HCT116 (cell line): ENCODE results near the gene POLE. TPM values are rescaled to one million over a fixed set of nuclear protein-coding genes. Genes with fewer than 3 reads are reported as not detected.
A peak's percentile ranks its signal among the peaks of the same experiment; 100 is the strongest.

ENCODE experiments used
- ATAC-seq: fragments of 200-7000 bp; cut with Tn5 transposase; 2 replicates; pipeline ENCODE4 v1.9.1; 2020; ENCODE audit warnings: mild to moderate bottlenecking, moderate library complexity
- BruUV-seq: library from RNA; stranded (reverse); fragments of 400-500 nt; replicated peaks from 2 replicates; lab custom pipeline; 2021; lab: Mats Ljungman, UMichigan
- CTCF ChIA-PET: fragments of 300-600 bp; sonication (Branson Sonifier 250); formaldehyde crosslinking; loops from one replicate; lab custom pipeline; 2021; ENCODE audit warnings: antibody characterized with exemption; lab: Charles Lee
- POLR2A ChIA-PET: fragments of 300-600, 350-600 bp; sonication (Branson Sonifier 250); formaldehyde crosslinking; loops from one replicate; lab custom pipeline; 2021; ENCODE audit warnings: antibody characterized with exemption; lab: Charles Lee
- RAD21 ChIA-PET, 2 experiments: fragments of 300-600 bp; sonication (Branson Sonifier 250); formaldehyde crosslinking; loops; one replicate each; lab custom pipeline; 2023; ENCODE audit warnings: low total read pairs in 2 of 2; ENCODE audit not compliant: uncharacterized antibody in 2 of 2, unreplicated experiment in 2 of 2, low non-redundant PET in 1 of 2; lab: Charles Lee
- DNase-seq: peaks from one replicate; pipeline ENCODE4 v3.0.0-alpha.2; 2010; ENCODE audit warnings: low read depth, low spot score
- H2AFZ ChIP-seq: fragments of 200-600 bp; shearing (Covaris generic), sonication (generic); 2 replicates; pipeline ENCODE4 v1.6.1; 2017; ENCODE audit warnings: low read depth, mixed run types, mixed read lengths, antibody characterized with exemption, low read length; ENCODE audit not compliant: poor library complexity, severe bottlenecking
- H3K27ac ChIP-seq: 2 replicates; pipeline ENCODE4 v1.5.1; 2012; ENCODE audit warnings: low read depth, low read length
- H3K27me3 ChIP-seq: fragments of 200-600 bp; sonication (generic); 2 replicates; pipeline ENCODE4 v1.6.1; 2016; ENCODE audit warnings: mixed run types, low read length, mixed read lengths; ENCODE audit not compliant: insufficient read depth
- H3K36me3 ChIP-seq, 2 experiments: fragments of 200-500 bp in 1 of 2; fragments of 200-600 bp in 1 of 2; sonication (Bioruptor generic) in 1 of 2; sonication (generic) in 1 of 2; 2 replicates each; pipeline versions ENCODE4 v1.5.1 to v1.6.1; 2014 to 2016; ENCODE audit warnings: low read length in 2 of 2, inconsistent platforms in 1 of 2, mixed read lengths in 1 of 2, mixed run types in 1 of 2; ENCODE audit not compliant: insufficient read depth in 2 of 2, control insufficient read depth in 1 of 2
- H3K4me1 ChIP-seq, 2 experiments: fragments of 200-600 bp in 1 of 2; sonication (generic) in 1 of 2; 2 replicates each; pipeline versions ENCODE4 v1.5.1 to v1.6.1; 2012 to 2017; ENCODE audit warnings: low read length in 2 of 2, inconsistent platforms in 1 of 2, mild to moderate bottlenecking in 1 of 2, mixed read lengths in 1 of 2, mixed run types in 1 of 2, moderate library complexity in 1 of 2; ENCODE audit not compliant: insufficient read depth in 2 of 2, control insufficient read depth in 1 of 2
- H3K4me2 ChIP-seq: fragments of 200-600 bp; sonication (generic); 2 replicates; pipeline ENCODE4 v1.6.1; 2017; ENCODE audit warnings: mixed run types, low read length, mixed read lengths
- H3K4me3 ChIP-seq, 2 experiments: fragments of 200-600 bp in 1 of 2; sonication (generic) in 1 of 2; replicated peaks in 1 of 2; 2 replicates each; pipeline ENCODE4 v1.5.1; 2011 to 2016; ENCODE audit warnings: low read length in 2 of 2, control low read depth in 1 of 2, low read depth in 1 of 2, mild to moderate bottlenecking in 1 of 2, mixed read lengths in 1 of 2, mixed run types in 1 of 2
- H3K79me2 ChIP-seq: fragments of 200-600 bp; sonication (generic); 2 replicates; pipeline ENCODE4 v1.6.1; 2017; ENCODE audit warnings: mild to moderate bottlenecking, mixed run types, low read length, moderate library complexity, mixed read lengths; ENCODE audit not compliant: insufficient read depth
- H3K9ac ChIP-seq: fragments of 200-600 bp; sonication (generic); 2 replicates; pipeline ENCODE4 v1.6.1; 2016; ENCODE audit warnings: low read length, mixed read lengths
- H3K9me2 ChIP-seq: fragments of 200-600 bp; sonication (generic), shearing (Covaris generic); 2 replicates; pipeline ENCODE4 v1.6.1; 2017; ENCODE audit warnings: mixed run types, mild to moderate bottlenecking, moderate library complexity; ENCODE audit not compliant: insufficient read depth
- H3K9me3 ChIP-seq, 2 experiments: fragments of 200-500 bp in 1 of 2; fragments of 200-600 bp in 1 of 2; sonication (Bioruptor generic) in 1 of 2; sonication (generic) in 1 of 2; 2 replicates each; pipeline ENCODE4 v1.6.1; 2014 to 2017; ENCODE audit warnings: low read length in 2 of 2, mixed read lengths in 2 of 2, inconsistent platforms in 1 of 2, low read depth in 1 of 2, mild to moderate bottlenecking in 1 of 2, mixed run types in 1 of 2, moderate library complexity in 1 of 2; ENCODE audit not compliant: control insufficient read depth in 1 of 2, insufficient read depth in 1 of 2
- H4K20me1 ChIP-seq: fragments of 200-600 bp; sonication (generic), shearing (Covaris generic); 2 replicates; pipeline ENCODE4 v1.6.1; 2017; ENCODE audit warnings: mixed run types, mild to moderate bottlenecking, moderate library complexity; ENCODE audit not compliant: insufficient read depth
- EGR1 ChIP-seq: IDR thresholded peaks from 2 replicates; pipeline ENCODE4 v1.6.1; 2012; ENCODE audit warnings: low read depth
- ELF1 ChIP-seq: IDR thresholded peaks from 2 replicates; pipeline ENCODE4 v1.6.1; 2012; ENCODE audit warnings: low read depth, borderline replicate concordance
- RAD21 ChIP-seq: IDR thresholded peaks from 2 replicates; pipeline ENCODE4 v1.6.1; 2012; ENCODE audit warnings: low read depth, mild to moderate bottlenecking
- SRF ChIP-seq: IDR thresholded peaks from 2 replicates; pipeline ENCODE4 v1.6.1; 2012; ENCODE audit warnings: low read depth
- ZFX ChIP-seq: fragments of 450-650 bp; IDR thresholded peaks from 2 replicates; pipeline ENCODE4 v1.6.1; 2017
- intact Hi-C: fragments of 100-400 bp; cut with micrococcal nuclease; formaldehyde crosslinking; loops from 2 replicates; pipeline ENCODE4 v1.10.0; 2022
- total RNA-seq: library from RNA; stranded (reverse); gene quantifications from one replicate; pipeline ENCODE4 v1.2.1, GENCODE V29; 2021; ENCODE audit not compliant: unreplicated experiment
- TF ChIP-seq, protein P1 (sequence below), 3 experiments: fragments of 200-600 bp in 1 of 3; sonication (generic) in 1 of 3; IDR thresholded peaks in 2 of 3; conservative IDR thresholded peaks in 1 of 3; 2 replicates each; pipeline ENCODE4 v1.5.1; 2012 to 2017; ENCODE audit warnings: low read depth in 2 of 3, low read length in 2 of 3, antibody characterized with exemption in 1 of 3, borderline replicate concordance in 1 of 3, control low read depth in 1 of 3, mild to moderate bottlenecking in 1 of 3, mixed read lengths in 1 of 3, mixed run types in 1 of 3, moderate library complexity in 1 of 3; ENCODE audit not compliant: insufficient read depth in 1 of 3
- TF ChIP-seq, protein P2 (sequence below): IDR thresholded peaks from 2 replicates; pipeline ENCODE4 v1.6.1; 2011; ENCODE audit warnings: mild to moderate bottlenecking, low read length, moderate library complexity; ENCODE audit not compliant: insufficient replicate concordance; ENCODE audit errors: extremely low read depth

Gene POLE
- total RNA-seq, 1 experiment from 2014 or later = 128 TPM

DNA sequence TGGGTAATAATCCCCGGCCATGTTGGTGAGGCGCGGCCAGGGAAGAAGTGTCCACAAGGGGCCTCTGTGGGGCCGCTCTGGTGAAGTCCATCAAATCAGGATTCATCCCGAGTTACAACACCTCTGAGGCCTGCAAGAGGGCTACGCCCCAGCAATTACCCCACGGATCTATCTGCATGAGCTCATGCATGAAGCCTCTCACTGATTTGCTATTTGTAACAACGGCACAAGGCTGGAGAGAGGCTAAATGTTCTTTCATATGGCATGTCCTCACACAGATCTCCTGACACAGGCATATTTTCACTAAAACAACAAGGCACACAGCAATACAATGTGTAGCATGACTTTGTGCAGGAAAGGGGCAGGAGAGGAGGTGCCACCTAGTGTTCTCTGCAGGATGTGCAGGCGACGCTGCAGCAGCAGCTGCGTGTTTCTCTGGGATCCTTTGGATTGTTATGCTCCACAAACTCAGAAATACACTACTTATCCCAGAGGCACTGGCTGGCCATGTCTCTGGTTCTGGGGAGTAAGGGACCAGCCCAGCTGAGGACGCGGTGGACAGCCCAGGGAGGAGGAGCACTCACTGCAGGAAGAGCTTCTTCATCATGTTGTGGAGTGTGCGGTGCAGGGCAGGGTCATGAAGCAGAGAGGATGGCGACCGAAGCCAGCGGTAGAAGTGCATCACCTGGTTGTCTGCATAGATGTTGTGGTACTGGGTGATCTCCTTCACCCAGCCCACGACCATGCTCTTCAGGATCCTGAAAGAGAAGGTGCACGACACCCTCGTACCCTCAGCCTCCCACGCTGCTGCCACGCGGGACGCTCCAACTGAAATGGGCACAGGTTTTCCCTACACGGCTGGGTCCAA, 48.4 kb downstream of the POLE start:
- H3K36me3 ChIP-seq = peaks cover 39 to 56% of the 10 kb centered on the region in 2 experiments; a peak in 3 of 4 replicates
- ChIA-PET POLR2A (no interaction called here), RAD21 (no interaction called here), CTCF (interaction anchor here (1.3 to 1.7 kb wide), 3 partner anchors 17 to 225 kb away, joined by 3 to 9 read pairs (median 4); no protein-coding TSS in a partner anchor)
- no peaks in the 10 kb centered on the region for H3K79me2 ChIP-seq
- peak; percentile 44; the same call in 1 of the 2 replicates for TF ChIP-seq RAD21
- TF ChIP-seq, protein P1, sequence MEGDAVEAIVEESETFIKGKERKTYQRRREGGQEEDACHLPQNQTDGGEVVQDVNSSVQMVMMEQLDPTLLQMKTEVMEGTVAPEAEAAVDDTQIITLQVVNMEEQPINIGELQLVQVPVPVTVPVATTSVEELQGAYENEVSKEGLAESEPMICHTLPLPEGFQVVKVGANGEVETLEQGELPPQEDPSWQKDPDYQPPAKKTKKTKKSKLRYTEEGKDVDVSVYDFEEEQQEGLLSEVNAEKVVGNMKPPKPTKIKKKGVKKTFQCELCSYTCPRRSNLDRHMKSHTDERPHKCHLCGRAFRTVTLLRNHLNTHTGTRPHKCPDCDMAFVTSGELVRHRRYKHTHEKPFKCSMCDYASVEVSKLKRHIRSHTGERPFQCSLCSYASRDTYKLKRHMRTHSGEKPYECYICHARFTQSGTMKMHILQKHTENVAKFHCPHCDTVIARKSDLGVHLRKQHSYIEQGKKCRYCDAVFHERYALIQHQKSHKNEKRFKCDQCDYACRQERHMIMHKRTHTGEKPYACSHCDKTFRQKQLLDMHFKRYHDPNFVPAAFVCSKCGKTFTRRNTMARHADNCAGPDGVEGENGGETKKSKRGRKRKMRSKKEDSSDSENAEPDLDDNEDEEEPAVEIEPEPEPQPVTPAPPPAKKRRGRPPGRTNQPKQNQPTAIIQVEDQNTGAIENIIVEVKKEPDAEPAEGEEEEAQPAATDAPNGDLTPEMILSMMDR (IDR thresholded peaks at IDR 0.05 in 2 of 3, conservative IDR thresholded peaks at IDR 0.05 in 1 of 3; ENCODE audit: borderline replicate concordance in 1 of 3, insufficient read depth in 1 of 3, low read depth in 2 of 3, low read length in 2 of 3) = peak; percentile 45 to 79 (median 77); a peak in 5 of 6 replicates
- no peak for TF ChIP-seq ZFX
- TF ChIP-seq SRF = no peak
- H3K27ac ChIP-seq = no peak overlapping the region; the same call in 1 of the 2 replicates
- intact Hi-C loops = loop anchor here (1.0 kb wide), 2 partner anchors 38 to 223 kb away; no protein-coding TSS in a partner anchor
- ATAC-seq (peak; percentile 75), DNase-seq (no peak)
- BruUV-seq = no TSS peak
- H3K4me2 ChIP-seq = no peak overlapping the region
- H3K9me3 ChIP-seq = no peaks in the 10 kb centered on the region
- no peak overlapping the region for H3K4me3 ChIP-seq
- H3K4me1 ChIP-seq = no peaks in the 10 kb centered on the region
- no peaks in the 10 kb centered on the region for H3K27me3 ChIP-seq
- no peak overlapping the region for H2AFZ ChIP-seq
- H3K9me2 ChIP-seq = no peaks in the 10 kb centered on the region
- H3K9ac ChIP-seq = no peak overlapping the region
- H4K20me1 ChIP-seq = no peaks in the 10 kb centered on the region

DNA sequence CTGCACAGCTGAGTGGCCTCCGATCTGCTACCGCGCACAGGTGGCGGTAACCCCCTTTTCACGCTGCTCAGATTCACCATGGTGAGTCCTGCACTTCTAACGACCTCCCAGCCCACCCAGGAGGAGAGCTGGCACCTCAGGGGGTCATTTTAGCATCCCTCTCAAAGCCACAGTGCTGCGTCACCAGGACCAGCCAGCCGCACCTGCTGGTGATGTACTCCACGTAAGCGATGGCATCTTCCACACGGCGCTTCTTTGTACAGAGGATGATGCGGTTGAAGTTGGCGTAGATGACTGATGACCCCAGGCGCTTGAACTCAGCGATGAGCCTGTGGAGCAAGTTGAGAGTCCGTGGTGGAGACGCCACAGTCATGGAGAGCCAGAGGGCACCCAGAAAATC, 49.3 kb downstream of the POLE start:
- RAD21 ChIA-PET = no interaction called here
- TF ChIP-seq ELF1 (no peak), EGR1 (no peak)
- TF ChIP-seq, protein P2, sequence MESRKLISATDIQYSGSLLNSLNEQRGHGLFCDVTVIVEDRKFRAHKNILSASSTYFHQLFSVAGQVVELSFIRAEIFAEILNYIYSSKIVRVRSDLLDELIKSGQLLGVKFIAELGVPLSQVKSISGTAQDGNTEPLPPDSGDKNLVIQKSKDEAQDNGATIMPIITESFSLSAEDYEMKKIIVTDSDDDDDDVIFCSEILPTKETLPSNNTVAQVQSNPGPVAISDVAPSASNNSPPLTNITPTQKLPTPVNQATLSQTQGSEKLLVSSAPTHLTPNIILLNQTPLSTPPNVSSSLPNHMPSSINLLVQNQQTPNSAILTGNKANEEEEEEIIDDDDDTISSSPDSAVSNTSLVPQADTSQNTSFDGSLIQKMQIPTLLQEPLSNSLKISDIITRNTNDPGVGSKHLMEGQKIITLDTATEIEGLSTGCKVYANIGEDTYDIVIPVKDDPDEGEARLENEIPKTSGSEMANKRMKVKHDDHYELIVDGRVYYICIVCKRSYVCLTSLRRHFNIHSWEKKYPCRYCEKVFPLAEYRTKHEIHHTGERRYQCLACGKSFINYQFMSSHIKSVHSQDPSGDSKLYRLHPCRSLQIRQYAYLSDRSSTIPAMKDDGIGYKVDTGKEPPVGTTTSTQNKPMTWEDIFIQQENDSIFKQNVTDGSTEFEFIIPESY = no peak
- TF ChIP-seq, all 23 proteins: peak for 0
- intact Hi-C loops = loop anchor here (1.0 kb wide), 2 partner anchors 38 to 223 kb away; no protein-coding TSS in a partner anchor
- Histone ChIP-seq H3K27ac (no peak overlapping the region), H3K9ac (no peak overlapping the region), H3K27me3 (no peaks in the 10 kb centered on the region), H3K9me2 (no peaks in the 10 kb centered on the region), H3K4me2 (no peak overlapping the region), H3K9me3 (no peaks in the 10 kb centered on the region), H3K79me2 (no peaks in the 10 kb centered on the region), H2AFZ (no peak overlapping the region), H3K4me3 (no peak overlapping the region), H4K20me1 (no peaks in the 10 kb centered on the region), H3K36me3 (peaks cover 43 to 53% of the 10 kb centered on the region in 2 experiments; a peak in 3 of 4 replicates), H3K4me1 (no peaks in the 10 kb centered on the region)
- POLR2A ChIA-PET = no interaction called here
- no peak for DNase-seq
- BruUV-seq = no TSS peak
- CTCF ChIA-PET = no interaction called here
- no peak for ATAC-seq
